ENCODE data around the gene NDUFA6.
"Not testable (repeated sequence)": the region's sequence is repeated elsewhere in the genome, so short reads cannot be mapped to it uniquely, and the experiment has no call there.

Gene NDUFA6

DNA sequence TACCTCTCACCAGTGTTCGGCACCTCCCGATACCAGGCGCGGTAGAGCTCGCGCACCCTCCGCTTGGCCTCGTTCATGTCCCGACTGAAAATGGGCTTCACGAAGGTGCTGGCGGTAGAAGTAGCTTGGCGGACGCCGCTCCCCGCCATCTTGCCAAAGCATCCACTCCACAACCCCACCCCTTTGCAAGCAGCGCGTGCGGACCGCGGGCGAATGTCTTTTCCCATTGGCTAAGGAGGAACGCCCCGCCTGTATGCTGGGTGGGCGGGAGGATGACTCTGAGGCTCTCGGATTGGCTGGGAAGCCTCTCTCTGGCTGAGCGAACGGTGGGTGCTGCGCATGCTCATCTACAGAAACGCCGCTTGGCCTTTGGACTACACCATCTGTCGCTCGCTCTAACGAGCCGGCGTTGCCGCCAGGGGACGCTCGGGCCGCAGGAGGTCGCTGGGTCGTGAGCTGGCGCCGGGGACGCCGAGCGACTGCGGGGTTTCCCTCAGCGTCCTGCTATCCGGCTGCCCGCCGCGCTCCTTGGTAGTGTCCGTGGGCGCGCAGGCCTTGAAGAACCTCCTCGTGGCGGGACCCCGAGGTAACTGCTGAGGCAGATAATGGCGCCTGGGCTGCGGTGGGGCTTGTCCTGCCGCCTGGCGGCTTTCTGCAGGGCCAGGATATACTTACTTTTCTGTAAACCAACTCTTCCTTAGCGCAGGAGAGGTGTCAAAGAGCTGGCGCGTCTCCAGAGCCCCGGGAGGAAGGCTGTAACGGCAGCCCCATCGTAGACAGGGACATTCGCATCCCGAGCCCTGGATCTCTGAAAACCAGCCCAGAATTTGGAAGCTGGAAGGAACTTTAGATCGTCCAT lies at the start of gene NDUFA6:
Gene NDUFA6 (minus strand): TSS at position 177 of the 859 bp plus-strand sequence. CDS start 28 bp downstream, at position 149.
- Histone ChIP-seq H3K9ac (ENCODE audit: low read depth, low read length) (peak within 1 kb of the TSS; percentile 89), H3K9me3 (ENCODE audit: control insufficient read depth, insufficient read depth, low read length) (peaks cover 3% of the 10 kb centered on the region; the same call in 1 of the 2 replicates), H3K4me1 (ENCODE audit: insufficient read depth, low read length) (no peaks in the 10 kb centered on the region), H3K36me3 (ENCODE audit: insufficient read depth, low read length) (peaks cover 6% of the 10 kb centered on the region; the same call in 1 of the 2 replicates)

DNA sequence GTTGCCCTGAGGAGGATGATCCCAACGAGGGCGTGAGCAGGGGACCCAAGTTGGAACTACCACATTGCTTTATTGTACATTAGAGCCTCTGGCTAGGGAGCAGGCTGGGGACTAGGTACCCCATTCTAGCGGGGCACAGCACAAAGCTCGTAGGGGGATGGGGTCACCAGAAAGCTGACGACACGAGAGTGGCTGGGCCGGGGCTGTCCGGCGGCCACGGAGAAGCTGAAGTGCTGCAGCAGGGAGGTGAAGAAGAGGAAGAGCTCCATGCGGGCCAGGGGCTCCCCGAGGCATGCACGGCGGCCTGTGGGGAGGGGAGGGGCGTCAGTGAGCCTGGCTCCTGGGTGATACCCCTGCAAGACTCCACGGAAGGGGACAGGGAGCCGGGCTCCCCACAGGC lies 49.6 kb upstream of the NDUFA6 start:
- not testable (repeated sequence) for H3K9me3 ChIP-seq (ENCODE audit: control insufficient read depth, insufficient read depth, low read length); H3K9ac ChIP-seq (ENCODE audit: low read depth, low read length); H3K36me3 ChIP-seq (ENCODE audit: insufficient read depth, low read length); H3K4me1 ChIP-seq (ENCODE audit: insufficient read depth, low read length)

DNA sequence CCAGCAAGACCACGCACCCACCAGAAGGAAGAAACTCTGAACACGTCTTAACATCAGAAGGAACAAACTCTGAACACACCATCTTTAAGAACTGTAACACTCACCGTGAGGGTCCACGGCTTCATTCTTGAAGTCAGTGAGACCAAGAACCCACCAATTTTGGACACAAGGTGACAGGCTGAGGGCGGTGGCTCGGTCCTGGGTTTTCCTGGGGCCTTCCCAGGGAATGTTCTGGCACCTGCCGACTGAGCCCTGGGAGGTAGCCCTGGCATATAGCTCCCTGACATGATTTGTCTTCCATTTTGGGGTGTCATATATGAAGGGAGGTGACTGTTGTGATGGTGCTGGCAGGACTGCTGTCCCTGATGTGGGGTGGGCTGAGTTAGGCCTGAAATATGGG lies 48.9 kb upstream of the NDUFA6 start:
- H3K9me3 ChIP-seq (ENCODE audit: control insufficient read depth, insufficient read depth, low read length); H3K4me1 ChIP-seq (ENCODE audit: insufficient read depth, low read length); H3K9ac ChIP-seq (ENCODE audit: low read depth, low read length); H3K36me3 ChIP-seq (ENCODE audit: insufficient read depth, low read length): not testable (repeated sequence)

DNA sequence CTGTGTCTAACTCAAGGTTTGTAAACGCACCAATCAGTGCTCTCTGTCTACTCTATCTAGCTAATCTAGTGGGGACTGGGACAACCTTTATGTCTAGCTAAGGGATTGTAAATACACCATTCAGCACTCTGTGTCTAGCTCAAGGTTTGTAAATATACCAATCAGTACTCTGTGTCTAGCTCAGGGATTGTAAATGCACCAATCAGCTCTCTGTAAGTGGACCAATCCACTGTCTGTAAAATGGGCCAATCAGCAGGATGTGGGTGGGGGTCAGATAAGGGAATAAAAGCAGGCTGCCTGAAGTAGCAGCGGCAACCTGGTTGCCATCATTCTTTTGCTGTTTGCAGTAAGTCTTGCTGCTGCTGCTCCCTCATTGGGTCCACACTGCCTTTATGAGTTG lies 48.4 kb upstream of the NDUFA6 start:
- H3K9me3 ChIP-seq (ENCODE audit: control insufficient read depth, insufficient read depth, low read length) = no peaks in the 10 kb centered on the region
- H3K9ac ChIP-seq (ENCODE audit: low read depth, low read length) = no peak overlapping the region
- no peaks in the 10 kb centered on the region for H3K4me1 ChIP-seq (ENCODE audit: insufficient read depth, low read length)
- H3K36me3 ChIP-seq (ENCODE audit: insufficient read depth, low read length) = no peaks in the 10 kb centered on the region

- Histone ChIP-seq H3K9me3 (ENCODE audit: control insufficient read depth, insufficient read depth, low read length) (no peaks in the 10 kb centered on the region), H3K9ac (ENCODE audit: low read depth, low read length) (no peak overlapping the region), H3K4me1 (ENCODE audit: insufficient read depth, low read length) (no peaks in the 10 kb centered on the region)
These were observed 47.7 kb upstream of the NDUFA6 start for GRCh38 chr22:42138122-42138770.

DNA sequence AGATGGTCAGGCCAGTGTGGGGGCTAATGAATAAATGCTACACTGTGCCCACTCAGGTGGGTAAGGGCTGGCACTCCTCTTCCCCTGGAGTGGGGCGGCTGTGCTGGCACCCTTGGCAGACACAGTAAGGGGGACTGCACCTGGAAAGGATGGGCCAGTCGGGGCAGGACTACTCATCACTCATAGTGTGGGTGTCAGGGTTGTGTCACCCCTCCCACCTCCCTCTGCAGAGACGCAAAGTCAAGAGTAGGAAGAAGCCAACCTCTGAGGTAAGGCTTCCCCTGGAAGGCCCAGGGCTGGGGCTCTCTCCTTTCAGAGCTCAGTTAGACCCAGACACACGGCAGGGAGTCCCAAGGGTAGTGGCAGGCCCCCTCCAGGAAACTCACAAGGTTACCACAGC lies 45.1 kb upstream of the NDUFA6 start:
- not testable (repeated sequence) for H3K36me3 ChIP-seq (ENCODE audit: insufficient read depth, low read length); H3K9me3 ChIP-seq (ENCODE audit: control insufficient read depth, insufficient read depth, low read length); H3K4me1 ChIP-seq (ENCODE audit: insufficient read depth, low read length); H3K9ac ChIP-seq (ENCODE audit: low read depth, low read length)

More at GRCh38 chr22:42138122-42138770, 47.7 kb upstream of the NDUFA6 start:
- no peaks in the 10 kb centered on the region for H3K36me3 ChIP-seq (ENCODE audit: insufficient read depth, low read length)

- H3K4me1 ChIP-seq (ENCODE audit: insufficient read depth, low read length) = no peaks in the 10 kb centered on the region
- no peak overlapping the region for H3K9ac ChIP-seq (ENCODE audit: low read depth, low read length)
- H3K9me3 ChIP-seq (ENCODE audit: control insufficient read depth, insufficient read depth, low read length) = no peaks in the 10 kb centered on the region
- no peaks in the 10 kb centered on the region for H3K36me3 ChIP-seq (ENCODE audit: insufficient read depth, low read length)
These were observed 43.8 kb upstream of the NDUFA6 start for GRCh38 chr22:42134100-42135020.

- H3K9me3 ChIP-seq (ENCODE audit: control insufficient read depth, insufficient read depth, low read length) = no peaks in the 10 kb centered on the region
- H3K9ac ChIP-seq (ENCODE audit: low read depth, low read length) = no peak overlapping the region
- no peaks in the 10 kb centered on the region for H3K4me1 ChIP-seq (ENCODE audit: insufficient read depth, low read length)
- H3K36me3 ChIP-seq (ENCODE audit: insufficient read depth, low read length) = no peaks in the 10 kb centered on the region
These were observed 41.9 kb upstream of the NDUFA6 start for GRCh38 chr22:42132457-42132856.

DNA sequence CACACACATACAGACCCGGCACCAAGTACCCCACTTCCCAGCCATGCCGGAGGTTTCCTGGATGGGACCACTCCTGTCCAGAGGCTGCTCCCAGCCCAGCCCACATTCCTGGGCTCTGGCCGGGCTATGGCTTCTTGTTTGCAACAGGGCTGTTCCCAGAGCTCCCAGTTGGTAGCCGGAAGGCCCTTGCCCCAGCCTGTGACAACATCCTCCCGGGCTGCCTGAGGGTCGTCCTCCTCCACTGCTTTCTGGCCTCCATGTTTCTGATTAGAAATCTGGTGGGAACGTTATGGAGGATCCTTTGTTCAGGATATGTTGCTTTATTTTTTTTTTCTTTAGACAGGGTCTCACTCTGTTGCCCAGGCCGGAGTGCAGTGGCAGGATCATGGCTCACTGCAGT lies 41.0 kb upstream of the NDUFA6 start:
- H3K9me3 ChIP-seq (ENCODE audit: control insufficient read depth, insufficient read depth, low read length) = no peaks in the 10 kb centered on the region
- H3K9ac ChIP-seq (ENCODE audit: low read depth, low read length) = no peak overlapping the region
- no peaks in the 10 kb centered on the region for H3K4me1 ChIP-seq (ENCODE audit: insufficient read depth, low read length)
- no peaks in the 10 kb centered on the region for H3K36me3 ChIP-seq (ENCODE audit: insufficient read depth, low read length)

DNA sequence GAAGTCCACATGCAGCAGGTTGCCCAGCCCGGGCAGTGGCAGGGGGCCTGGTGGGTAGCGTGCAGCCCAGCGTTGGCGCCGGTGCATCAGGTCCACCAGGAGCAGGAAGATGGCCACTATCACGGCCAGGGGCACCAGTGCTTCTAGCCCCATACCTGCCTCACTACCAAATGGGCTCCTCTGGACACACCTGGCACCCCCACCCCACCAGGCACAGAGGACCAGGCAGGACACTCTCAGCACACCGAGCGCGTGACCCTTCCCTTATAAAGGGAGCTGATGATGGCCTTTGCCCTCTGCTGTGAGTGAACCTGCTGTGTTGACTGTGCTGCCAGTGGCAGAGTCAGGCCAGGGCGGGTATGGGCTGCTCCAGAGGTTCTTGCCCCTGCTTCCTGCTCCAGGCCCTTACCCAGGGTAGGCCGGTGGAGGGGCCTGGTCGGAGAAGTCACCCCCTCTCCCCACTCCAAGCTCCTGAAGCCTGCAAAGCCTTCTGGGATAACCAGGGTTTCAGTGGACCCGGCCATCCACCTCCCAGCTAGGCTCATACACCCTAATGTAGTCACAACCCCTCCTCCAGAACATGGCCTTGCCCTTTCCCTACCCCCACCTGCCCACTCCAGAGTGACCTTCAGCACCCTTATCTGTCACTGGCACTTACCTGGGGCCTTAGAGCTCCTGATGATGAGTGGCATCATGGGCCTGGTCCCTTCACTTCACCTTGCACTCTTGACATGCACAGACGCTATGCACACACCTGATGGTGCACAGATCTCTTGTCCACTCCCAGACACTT lies 40.3 kb upstream of the NDUFA6 start, which contains the start of gene CYP2D6:
Gene CYP2D6 (minus strand): TSS at position 172 of the 793 bp plus-strand sequence. CDS start 19 bp downstream, at position 153.
- H3K9me3 ChIP-seq (ENCODE audit: control insufficient read depth, insufficient read depth, low read length); H3K4me1 ChIP-seq (ENCODE audit: insufficient read depth, low read length); H3K9ac ChIP-seq (ENCODE audit: low read depth, low read length); H3K36me3 ChIP-seq (ENCODE audit: insufficient read depth, low read length): not testable (repeated sequence)

DNA sequence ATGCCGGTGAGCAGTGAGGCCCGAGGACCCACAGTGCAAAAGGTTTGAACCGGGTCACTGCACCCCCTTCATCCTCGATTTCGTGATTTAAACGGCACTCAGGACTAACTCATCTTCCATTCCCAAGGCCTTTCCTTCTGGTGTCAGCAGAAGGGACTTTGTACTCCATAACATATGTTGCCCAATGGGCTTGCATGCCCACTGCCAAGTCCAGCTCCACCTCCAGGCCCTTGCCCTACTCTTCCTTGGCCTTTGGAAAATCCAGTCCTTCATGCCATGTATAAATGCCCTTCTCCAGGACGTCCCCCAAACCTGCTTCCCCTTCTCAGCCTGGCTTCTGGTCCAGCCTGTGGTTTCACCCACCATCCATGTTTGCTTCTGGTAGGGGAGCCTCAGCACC lies 39.6 kb upstream of the NDUFA6 start:
- H3K4me1 ChIP-seq (ENCODE audit: insufficient read depth, low read length); H3K36me3 ChIP-seq (ENCODE audit: insufficient read depth, low read length); H3K9me3 ChIP-seq (ENCODE audit: control insufficient read depth, insufficient read depth, low read length); H3K9ac ChIP-seq (ENCODE audit: low read depth, low read length): not testable (repeated sequence)

DNA sequence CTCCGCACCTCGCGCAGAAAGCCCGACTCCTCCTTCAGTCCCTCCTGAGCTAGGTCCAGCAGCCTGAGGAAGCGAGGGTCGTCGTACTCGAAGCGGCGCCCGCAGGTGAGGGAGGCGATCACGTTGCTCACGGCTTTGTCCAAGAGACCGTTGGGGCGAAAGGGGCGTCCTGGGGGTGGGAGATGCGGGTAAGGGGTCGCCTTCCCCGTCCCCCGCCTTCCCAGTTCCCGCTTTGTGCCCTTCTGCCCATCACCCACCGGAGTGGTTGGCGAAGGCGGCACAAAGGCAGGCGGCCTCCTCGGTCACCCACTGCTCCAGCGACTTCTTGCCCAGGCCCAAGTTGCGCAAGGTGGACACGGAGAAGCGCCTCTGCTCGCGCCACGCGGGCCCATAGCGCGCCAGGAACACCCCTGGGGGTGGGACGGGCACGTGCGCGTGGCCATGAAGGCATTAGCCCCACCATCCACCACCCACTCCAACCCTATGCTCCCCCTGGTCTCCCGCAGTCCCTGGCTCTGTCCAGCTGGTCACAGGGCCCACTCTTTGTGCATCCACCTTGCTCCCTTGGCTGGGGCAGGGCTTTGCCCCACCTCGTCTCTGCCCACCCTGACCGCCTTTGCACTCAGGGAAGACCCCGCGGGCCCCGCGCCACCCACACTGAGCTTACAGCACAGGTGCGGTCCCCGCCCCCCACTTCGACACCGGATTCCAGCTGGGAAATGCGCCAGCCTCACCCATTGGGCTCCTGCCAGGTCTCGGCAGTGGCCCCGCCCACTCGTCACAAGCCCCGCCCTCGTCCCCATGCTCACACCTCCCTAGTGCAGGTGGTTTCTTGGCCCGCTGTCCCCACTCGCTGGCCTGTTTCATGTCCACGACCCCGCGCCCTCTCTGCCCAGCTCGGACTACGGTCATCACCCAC lies 38.5 kb upstream of the NDUFA6 start:
- not testable (repeated sequence) for H3K9ac ChIP-seq (ENCODE audit: low read depth, low read length); H3K9me3 ChIP-seq (ENCODE audit: control insufficient read depth, insufficient read depth, low read length); H3K36me3 ChIP-seq (ENCODE audit: insufficient read depth, low read length); H3K4me1 ChIP-seq (ENCODE audit: insufficient read depth, low read length)

DNA sequence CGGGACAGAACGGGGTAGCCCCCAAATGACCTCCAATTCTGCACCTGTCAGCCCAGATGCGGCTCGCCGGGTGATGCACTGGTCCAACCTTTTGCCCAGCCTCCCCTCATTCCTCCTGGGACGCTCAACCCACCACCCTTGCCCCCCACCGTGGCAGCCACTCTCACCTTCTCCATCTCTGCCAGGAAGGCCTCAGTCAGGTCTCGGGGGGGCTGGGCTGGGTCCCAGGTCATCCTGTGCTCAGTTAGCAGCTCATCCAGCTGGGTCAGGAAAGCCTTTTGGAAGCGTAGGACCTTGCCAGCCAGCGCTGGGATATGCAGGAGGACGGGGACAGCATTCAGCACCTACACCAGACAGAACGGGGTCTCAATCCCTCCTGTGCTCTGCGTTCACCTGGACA lies 37.4 kb upstream of the NDUFA6 start:
- not testable (repeated sequence) for H3K36me3 ChIP-seq (ENCODE audit: insufficient read depth, low read length); H3K4me1 ChIP-seq (ENCODE audit: insufficient read depth, low read length); H3K9me3 ChIP-seq (ENCODE audit: control insufficient read depth, insufficient read depth, low read length); H3K9ac ChIP-seq (ENCODE audit: low read depth, low read length)
